EH (cell line): ENCODE data around the gene TRANK1.
"Not testable (repeated sequence)": the region's sequence is repeated elsewhere in the genome, so short reads cannot be mapped to it uniquely, and the experiment has no call there.

Experiments
- DNase-seq: peaks from one replicate; pipeline ENCODE4 v3.0.0-alpha.2; 2015; ENCODE audit warnings: low read depth

The TRANK1 gene

GRCh38 chr3:36892457-36893136 lies 52.3 kb downstream of the TRANK1 start:
- DNase-seq, result no peak

DNA sequence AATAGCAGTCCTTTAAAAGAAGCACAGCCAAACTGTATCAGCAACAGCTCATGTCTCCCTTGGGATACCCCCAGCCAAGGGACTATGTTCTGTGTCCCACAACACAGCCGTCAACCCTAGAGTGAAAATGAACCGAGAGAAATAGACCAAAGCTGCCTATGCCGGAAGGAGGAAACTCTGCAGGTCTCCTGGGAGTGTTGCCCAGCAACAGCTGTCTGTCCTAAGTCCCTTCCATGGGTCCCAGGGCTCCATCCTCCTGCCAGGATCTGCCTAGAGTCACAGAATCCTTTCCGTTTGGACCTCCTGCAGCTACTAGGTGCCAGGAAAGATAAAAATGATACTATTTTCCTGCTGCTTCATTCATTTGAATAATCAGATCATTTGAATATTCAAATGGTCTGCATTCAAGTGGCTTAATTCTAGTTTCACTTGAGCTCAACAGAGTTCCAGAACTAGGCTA lies 53.1 kb downstream of the TRANK1 start:
- no peak for DNase-seq

DNA sequence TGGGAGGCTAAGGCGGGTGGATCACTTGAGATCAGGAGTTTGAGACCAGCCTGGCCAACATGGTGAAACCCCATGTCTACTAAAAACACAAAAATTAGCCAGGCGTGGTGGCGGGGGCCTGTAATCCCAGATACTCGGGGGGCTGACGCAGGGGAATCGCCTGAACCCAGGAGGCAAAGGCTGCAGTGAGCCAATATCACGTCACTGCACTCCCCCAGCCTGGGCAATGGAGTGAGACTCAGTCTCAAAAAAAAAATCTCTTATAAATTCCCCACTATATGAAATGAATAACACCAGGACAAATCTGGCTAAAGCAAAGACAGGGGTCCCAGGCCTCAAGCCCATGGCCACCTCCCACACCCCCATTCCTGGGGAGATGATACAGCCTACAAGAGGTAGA lies 53.8 kb downstream of the TRANK1 start:
- not testable (repeated sequence) for DNase-seq

- no peak for DNase-seq
Observed at GRCh38 chr3:36890261-36890660, 54.6 kb downstream of the TRANK1 start.

DNA sequence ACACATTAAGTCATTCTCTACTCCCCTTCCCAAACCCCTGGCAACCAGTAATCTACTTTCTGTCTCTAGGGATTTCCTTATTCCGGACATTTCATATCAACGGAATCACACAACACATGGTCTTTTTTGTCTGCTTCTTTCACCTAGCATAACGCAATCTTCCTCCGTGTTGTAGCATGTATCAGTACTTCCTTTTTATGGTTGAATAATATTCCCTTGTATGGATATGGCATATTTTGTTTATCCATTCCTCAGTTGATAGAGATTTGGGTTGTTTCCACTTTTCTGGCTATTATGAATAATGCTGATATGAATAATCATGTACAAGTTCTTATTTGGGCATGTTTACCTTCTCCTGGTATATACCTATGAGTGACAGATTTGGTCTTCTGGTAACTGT lies 63.1 kb downstream of the TRANK1 start:
- no peak for DNase-seq

GRCh38 chr3:36879842-36880241 lies 65.0 kb downstream of the TRANK1 start:
- DNase-seq, result not testable (repeated sequence)

- no peak for DNase-seq
Observed at GRCh38 chr3:36877930-36878685, 66.7 kb downstream of the TRANK1 start.

- no peak for DNase-seq
Observed at GRCh38 chr3:36876181-36876936, 68.5 kb downstream of the TRANK1 start.

- no peak for DNase-seq
Observed at GRCh38 chr3:36875397-36875796, 69.5 kb downstream of the TRANK1 start.

GRCh38 chr3:36874424-36874823 lies 70.4 kb downstream of the TRANK1 start:
- DNase-seq, result no peak

DNA sequence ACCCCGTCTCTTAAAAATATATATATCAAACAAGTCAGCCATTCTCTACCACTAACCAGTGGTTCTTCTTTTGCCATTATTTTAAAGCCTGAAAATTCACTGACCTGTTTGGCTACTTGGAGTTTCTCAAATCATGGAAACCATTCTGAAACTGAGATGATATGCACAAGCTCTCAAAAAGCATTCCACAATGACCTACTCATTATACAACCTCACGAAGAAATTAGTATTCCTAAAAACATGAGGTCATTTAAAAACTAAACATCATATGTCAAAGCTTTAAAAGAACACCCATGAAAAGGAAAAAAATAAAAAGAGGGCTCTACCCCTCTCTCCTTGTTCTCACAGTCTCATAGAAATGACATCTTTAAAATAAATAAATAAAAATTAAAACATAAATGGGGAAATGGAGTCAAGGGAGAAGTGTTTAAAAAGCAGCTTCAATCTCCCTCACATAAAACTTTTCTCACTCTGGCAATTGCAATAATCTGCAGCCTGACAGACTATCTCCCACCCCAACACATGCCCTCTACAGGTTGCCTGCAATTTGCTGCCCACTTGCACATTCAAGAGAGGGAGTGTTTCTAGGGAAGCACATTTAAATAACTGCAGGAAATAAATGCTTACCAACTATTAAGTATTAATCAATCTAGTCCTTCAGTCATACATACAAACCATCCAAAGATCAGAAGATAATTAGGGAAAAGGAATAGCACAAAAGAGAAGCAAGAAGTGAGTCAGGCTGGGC lies 73.3 kb downstream of the TRANK1 start:
- DNase-seq, result peak; percentile 6

DNA sequence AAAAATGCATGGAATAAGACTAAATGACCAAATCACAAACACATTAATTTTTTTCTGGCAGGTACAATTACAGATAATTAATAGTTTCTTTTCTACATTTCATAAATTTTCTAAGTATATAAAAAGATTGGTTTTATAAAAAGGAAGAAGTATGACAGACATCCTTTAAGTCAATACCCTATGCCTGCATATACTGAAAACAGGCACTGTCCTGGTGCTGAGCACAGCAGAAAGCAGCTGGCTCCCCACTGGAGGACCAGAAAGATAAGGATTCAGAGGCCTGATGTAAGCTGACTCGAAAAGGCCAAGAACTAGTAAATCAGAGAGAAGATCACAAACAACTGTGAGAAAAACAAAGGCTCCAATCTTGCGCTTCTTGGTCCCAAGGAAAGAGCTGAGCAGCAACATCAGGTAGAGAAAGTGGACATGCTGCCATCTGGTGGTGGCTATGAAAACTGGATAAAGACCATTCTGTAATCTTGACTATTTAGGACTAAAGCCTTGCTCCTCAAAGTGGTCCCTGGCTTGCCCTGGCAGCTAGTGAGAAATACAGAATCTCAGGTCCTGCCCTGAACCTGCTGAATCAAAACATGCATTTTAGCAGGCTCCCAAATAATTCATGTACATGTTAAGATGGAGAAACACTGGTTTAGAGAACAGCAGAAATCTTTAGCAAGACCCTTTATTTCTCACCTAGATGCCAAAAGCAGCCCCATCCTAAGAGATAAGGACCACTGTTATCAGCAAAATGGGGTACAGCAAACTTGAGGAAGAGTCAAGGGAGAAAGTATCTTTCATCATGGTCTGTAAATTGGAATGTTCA lies 76.0 kb downstream of the TRANK1 start:
- DNase-seq, result peak; percentile 69

- no peak for DNase-seq
Observed at GRCh38 chr3:36867810-36868209, 77.0 kb downstream of the TRANK1 start.

GRCh38 chr3:36866368-36866767 lies 78.5 kb downstream of the TRANK1 start:
- DNase-seq, result peak; percentile 53

DNA sequence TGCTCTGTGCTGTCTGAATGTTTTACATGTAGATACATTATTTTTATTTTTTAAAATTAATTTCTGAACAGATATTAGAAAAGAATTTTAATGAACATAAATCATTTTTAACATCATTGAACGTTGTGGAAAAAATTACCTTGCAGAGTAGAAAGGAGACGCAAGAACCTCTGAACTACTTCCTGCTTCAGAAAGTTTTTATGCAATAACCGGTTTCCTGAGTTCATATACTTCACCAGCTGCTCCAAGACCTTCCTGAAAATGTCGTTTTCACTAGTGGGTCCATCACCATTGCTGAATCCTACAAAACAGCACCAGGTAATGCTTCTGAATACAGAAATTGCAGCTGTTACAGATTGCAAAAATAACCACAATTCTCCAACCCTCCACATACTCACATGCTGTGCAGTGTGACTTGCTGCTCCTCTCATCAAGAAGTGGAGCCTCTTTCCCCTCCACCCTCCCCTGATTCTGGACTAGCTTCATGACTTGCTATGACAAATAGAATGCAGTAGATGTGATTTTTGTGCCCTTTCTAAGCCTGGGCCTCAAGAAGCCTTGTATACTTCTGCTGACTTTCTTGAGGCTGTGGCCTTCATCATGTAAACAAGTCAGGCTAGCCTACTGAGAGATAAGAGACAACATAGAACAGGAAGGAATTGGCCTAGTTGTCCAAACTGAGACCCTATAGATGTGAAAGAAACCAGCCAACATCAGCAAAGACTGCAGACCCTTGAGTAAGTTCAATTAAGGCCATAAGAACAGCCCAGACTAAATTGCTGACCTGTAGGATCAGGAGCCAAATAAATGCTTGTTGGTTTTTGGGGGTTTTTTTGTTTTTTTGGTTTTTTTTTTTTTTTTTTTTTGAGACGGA lies 80.4 kb downstream of the TRANK1 start:
- no peak for DNase-seq

- DNase-seq, result no peak
Observed at GRCh38 chr3:36862076-36862755, 82.6 kb downstream of the TRANK1 start.

DNA sequence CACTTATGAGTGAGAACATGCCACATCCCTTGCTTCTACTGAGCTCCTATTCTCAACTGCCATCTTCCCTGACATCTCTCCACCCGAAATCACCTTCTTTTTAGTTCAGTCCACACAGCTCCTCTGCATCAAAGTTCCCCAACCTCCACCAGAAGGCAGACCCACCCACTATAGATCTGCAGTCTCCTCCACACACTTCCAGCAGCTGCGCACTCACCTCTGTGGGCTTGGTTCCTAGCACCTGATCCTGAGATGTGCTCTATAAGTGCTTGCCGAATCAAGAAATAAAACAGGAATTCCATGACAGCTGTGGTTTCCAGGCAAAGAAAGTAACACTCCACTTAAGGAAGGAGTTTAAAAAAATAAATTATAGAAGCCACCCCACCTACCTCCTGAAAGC lies 85.4 kb downstream of the TRANK1 start:
- no peak for DNase-seq

- DNase-seq, result no peak
Observed at GRCh38 chr3:36852071-36852470, 92.8 kb downstream of the TRANK1 start.

GRCh38 chr3:36850743-36851142 lies 94.1 kb downstream of the TRANK1 start:
- no peak for DNase-seq

DNA sequence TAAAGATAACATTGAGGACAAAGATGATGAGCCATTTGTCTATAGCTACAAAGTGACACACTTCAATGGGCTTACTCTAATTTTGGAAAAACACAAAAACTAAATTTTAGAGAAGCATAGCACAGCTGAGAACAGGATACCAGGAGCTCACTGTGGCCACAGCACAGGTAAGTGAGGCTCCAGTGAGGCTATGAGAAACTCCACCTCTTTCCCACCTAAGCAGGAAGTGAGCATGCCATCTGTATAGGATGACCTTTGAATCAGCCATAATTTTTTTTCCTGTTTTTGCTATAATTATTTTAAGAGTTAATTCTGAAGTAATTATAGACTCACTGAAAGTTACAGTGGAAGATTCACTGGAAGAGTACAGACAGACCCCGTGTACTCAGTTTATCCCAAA lies 98.4 kb downstream of the TRANK1 start:
- DNase-seq, result no peak
